Suprapubic skin (tissue), 4 donors: ENCODE results near the gene PITPNM3. TPM values are rescaled to one million over a fixed set of nuclear protein-coding genes. Genes with fewer than 3 reads are reported as not detected.
"Not testable (repeated sequence)": the region's sequence is repeated elsewhere in the genome, so short reads cannot be mapped to it uniquely, and the experiment has no call there.

Source experiments
- DNase-seq, 2 donors: peaks; one replicate each; pipeline ENCODE4 v3.0.0-alpha.2; 2019; ENCODE audit warnings: low spot score in 2 of 2
- H3K27ac ChIP-seq: fragments of 200-600 bp; sonication (generic); one replicate; pipeline ENCODE4 v1.5.1; 2019
- H3K27me3 ChIP-seq: fragments of 200-600 bp; sonication (generic); one replicate; pipeline ENCODE4 v1.5.1; 2019
- H3K36me3 ChIP-seq: fragments of 200-600 bp; sonication (generic); one replicate; pipeline ENCODE4 v1.5.1; 2019
- H3K4me1 ChIP-seq: fragments of 200-600 bp; sonication (generic); one replicate; pipeline ENCODE4 v1.5.1; 2019
- H3K4me3 ChIP-seq: fragments of 200-600 bp; sonication (generic); one replicate; pipeline ENCODE4 v1.5.1; 2019; ENCODE audit warnings: mild to moderate bottlenecking
- H3K9me3 ChIP-seq: fragments of 200-600 bp; sonication (generic); one replicate; pipeline ENCODE4 v1.5.1; 2019
- EP300 ChIP-seq: sonication (generic); formaldehyde crosslinking; IDR thresholded peaks from one replicate; pipeline ENCODE4 v1.6.1; 2017; ENCODE audit warnings: antibody characterized with exemption
- POLR2A ChIP-seq, 2 donors: fragments of 450-650 bp; IDR thresholded peaks; one replicate each; pipeline ENCODE4 v1.6.1; 2017; ENCODE audit warnings: antibody characterized with exemption in 2 of 2, mild to moderate bottlenecking in 2 of 2, moderate library complexity in 2 of 2
- POLR2AphosphoS5 ChIP-seq, 3 donors: sonication (generic); formaldehyde crosslinking; IDR thresholded peaks; one replicate each; pipeline ENCODE4 v1.6.1; 2017; ENCODE audit warnings: antibody characterized with exemption in 3 of 3
- WGBS: methylation state at CpG from one replicate; pipeline ENCODE4 v1.1.5; 2018; 5-methylcytosine and 5-hydroxymethylcytosine counted together
- total RNA-seq, 4 donors: library from RNA; depleted of rRNA; stranded (reverse); fragments of >200 nt; gene quantifications; one replicate each; pipeline ENCODE4 v1.1.0, GENCODE V29; 2016
- TF ChIP-seq, protein P1 (sequence below), 2 donors: fragments of 200-600 bp in 1 of 2; fragments of 450-650 bp in 1 of 2; sonication (generic) in 1 of 2; IDR thresholded peaks; one replicate each; pipeline ENCODE4 v1.5.1; 2016 to 2019; ENCODE audit warnings: antibody characterized with exemption in 2 of 2, mild to moderate bottlenecking in 1 of 2, moderate library complexity in 1 of 2

The PITPNM3 gene
- total RNA-seq, 4 donors from 2014 or later, result 16.4 to 31.1 (median 19.2) TPM

DNA sequence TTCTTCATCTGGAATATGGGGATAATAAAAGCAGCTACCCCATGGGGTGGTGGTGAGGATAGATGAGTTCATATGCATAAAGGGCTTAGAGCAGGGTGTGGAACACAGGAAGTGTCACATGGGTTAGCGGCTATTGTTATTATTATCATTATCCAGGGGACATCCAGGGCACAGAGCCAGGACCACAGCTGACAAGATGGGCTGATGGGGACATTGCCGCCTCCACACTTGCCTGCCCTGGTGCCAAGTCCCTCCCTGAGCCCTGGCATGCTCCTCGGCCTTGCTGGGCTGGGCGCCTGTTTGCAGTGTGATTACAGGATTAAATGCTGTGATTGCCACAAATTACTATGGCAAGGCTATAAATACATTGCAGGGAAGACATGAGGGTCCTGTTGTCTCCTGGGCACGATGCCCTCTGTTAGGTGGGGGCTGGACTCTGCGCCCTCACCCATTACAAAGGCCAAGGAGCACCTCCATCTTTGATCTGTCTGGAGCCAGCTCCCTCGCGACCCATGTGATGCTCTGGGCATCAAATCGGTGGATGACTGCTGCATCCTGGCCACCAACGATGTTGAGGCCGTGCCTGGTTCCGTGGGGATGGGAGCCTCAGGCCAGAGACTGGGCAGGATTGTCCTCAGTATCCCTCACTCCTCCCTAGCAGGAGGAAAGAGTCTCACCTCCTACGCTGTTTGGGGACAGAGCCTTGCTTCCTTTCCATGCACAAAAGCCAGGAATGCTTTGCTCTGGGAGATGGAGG lies 68.9 kb downstream of the PITPNM3 start:
- peaks cover 9% of the 10 kb centered on the region for H3K36me3 ChIP-seq
- WGBS, result 54% methylated on average over 13 of the region's 13 CpGs

DNA sequence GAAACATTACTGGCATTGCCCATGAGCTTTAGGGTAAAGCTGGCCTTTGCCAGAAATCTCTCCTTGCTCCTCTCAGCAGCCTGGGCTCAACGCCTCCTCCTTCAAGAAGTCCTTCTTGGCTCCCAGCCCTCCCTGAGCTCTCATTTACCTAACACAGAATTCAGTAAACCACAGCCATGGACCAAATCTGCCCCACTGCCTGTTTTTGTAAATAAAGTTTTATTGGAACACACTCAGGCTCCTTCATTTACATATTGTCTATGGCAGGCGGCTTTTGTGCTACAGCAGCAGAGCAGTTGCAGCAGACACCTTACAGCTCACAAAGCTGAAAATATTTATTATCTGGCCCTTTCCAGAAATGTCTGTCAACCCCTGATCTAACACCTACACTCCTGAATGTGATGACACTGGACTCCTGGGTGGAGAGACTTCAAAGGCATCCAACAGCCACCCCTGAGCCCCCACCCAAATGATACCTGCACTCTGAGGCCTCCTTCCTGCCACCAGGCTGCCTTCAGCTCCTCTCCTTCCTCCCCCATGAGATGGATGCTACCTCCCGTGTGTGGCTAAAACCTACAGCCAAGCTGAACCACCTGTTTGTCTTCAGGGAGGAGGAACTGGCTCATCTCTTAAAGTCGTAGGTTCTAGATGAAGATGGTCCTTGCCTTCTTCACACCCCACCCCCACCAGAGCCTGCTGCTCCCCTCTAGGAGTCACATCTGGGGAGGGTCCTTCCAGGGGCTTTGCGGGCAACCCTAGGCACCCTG lies 70.5 kb downstream of the PITPNM3 start:
- no peak overlapping the region for H3K27ac ChIP-seq
- no peak for TF ChIP-seq POLR2A (IDR thresholded peaks at IDR 0.05)
- no peak for TF ChIP-seq EP300
- TF ChIP-seq POLR2AphosphoS5 (IDR thresholded peaks at IDR 0.05), result no peak
- TF ChIP-seq, protein P1, sequence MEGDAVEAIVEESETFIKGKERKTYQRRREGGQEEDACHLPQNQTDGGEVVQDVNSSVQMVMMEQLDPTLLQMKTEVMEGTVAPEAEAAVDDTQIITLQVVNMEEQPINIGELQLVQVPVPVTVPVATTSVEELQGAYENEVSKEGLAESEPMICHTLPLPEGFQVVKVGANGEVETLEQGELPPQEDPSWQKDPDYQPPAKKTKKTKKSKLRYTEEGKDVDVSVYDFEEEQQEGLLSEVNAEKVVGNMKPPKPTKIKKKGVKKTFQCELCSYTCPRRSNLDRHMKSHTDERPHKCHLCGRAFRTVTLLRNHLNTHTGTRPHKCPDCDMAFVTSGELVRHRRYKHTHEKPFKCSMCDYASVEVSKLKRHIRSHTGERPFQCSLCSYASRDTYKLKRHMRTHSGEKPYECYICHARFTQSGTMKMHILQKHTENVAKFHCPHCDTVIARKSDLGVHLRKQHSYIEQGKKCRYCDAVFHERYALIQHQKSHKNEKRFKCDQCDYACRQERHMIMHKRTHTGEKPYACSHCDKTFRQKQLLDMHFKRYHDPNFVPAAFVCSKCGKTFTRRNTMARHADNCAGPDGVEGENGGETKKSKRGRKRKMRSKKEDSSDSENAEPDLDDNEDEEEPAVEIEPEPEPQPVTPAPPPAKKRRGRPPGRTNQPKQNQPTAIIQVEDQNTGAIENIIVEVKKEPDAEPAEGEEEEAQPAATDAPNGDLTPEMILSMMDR (IDR thresholded peaks at IDR 0.05), result no peak
- H3K4me3 ChIP-seq, result no peak overlapping the region
- H3K4me1 ChIP-seq, result peaks cover 11% of the 10 kb centered on the region
- 70% methylated on average over 5 of the region's 5 CpGs for WGBS
- DNase-seq, result no peak
- no peaks in the 10 kb centered on the region for H3K9me3 ChIP-seq
- peaks cover 10% of the 10 kb centered on the region for H3K36me3 ChIP-seq
- H3K27me3 ChIP-seq, result no peaks in the 10 kb centered on the region

More for the DNA sequence above, 68.9 kb downstream of the PITPNM3 start:
- Histone ChIP-seq H3K9me3 (no peaks in the 10 kb centered on the region), H3K4me3 (no peak overlapping the region), H3K27me3 (no peaks in the 10 kb centered on the region), H3K27ac (no peak overlapping the region), H3K4me1 (peaks cover 11% of the 10 kb centered on the region)
- DNase-seq, result no peak
- TF ChIP-seq EP300 (no peak), POLR2AphosphoS5 (IDR thresholded peaks at IDR 0.05) (no peak), POLR2A (IDR thresholded peaks at IDR 0.05) (no peak)
- TF ChIP-seq, protein P1 (IDR thresholded peaks at IDR 0.05), result no peak

DNA sequence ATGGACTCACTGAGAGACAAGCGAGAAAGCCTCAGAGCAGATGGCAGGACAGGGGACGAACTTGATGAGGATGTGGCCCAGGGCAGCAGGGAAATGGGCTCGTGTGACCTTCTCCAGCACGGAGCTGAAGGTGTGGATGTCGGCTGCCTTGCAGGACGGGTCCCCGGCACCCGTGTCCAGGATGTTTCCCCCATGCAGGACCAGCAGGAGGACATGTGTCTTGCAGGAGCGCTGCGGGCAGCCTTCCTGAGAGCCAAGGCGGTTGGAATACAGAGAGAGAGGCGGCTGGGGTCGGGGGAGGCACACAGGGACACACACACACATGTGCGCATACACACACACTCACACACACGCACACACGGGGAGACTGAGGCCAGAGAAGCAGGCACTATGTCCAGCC lies 72.8 kb downstream of the PITPNM3 start:
- peaks cover 12% of the 10 kb centered on the region for H3K36me3 ChIP-seq
- 89% methylated on average over 12 of the region's 16 CpGs for WGBS

DNA sequence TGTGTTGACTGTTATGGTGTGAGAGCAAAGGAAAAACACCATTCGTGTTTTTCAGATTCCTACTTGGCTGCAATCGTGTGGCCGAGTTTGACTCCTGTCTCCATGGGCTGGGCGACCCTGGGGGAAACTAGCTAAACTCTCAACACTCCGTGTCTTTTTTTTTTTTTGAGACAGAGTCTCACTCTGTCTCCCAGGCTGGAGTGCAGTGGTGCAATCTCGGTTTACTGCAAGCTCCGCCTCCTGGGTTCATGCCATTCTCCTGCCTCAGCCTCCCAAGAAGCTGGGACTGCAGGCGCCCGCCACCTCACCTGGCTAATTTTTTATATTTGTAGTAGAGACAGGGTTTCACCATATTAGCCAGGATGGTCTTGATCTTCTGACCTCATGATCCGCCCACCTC lies 73.6 kb downstream of the PITPNM3 start:
- H3K9me3 ChIP-seq, H3K27ac ChIP-seq, DNase-seq, H3K4me3 ChIP-seq, H3K27me3 ChIP-seq, H3K4me1 ChIP-seq: not testable (repeated sequence)
- H3K36me3 ChIP-seq, result peaks cover 15% of the 10 kb centered on the region
- 70% methylated on average over 10 of the region's 10 CpGs for WGBS

More for the DNA sequence above, 72.8 kb downstream of the PITPNM3 start:
- Histone ChIP-seq H3K27me3 (no peaks in the 10 kb centered on the region), H3K4me3 (no peak overlapping the region), H3K27ac (no peak overlapping the region), H3K9me3 (no peaks in the 10 kb centered on the region), H3K4me1 (peaks cover 11% of the 10 kb centered on the region)
- TF ChIP-seq POLR2AphosphoS5 (IDR thresholded peaks at IDR 0.05), result no peak
- TF ChIP-seq, protein P1 (IDR thresholded peaks at IDR 0.05), result no peak
- no peak for TF ChIP-seq POLR2A (IDR thresholded peaks at IDR 0.05)
- no peak for DNase-seq

DNA sequence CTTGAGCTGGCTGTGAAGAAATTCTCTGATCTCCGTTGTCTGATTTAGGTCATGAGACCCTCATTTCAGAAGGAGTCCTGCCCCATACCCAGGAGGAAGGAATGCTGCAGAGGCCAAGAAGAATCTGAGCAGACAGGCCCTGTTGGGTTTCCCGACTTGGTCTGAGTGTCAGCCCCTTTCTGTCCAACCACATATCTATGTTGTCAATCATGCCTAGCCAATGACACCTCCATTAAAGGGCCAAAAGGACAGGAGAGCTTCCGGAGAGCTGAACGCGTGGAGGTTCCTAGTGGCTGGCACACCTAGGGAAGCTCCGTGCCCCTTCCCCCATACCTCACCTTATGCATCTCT lies 74.3 kb downstream of the PITPNM3 start:
- 85% methylated on average over 6 of the region's 6 CpGs for WGBS
- no peak for DNase-seq

More for the DNA sequence above, 74.3 kb downstream of the PITPNM3 start:
- Histone ChIP-seq H3K4me1 (no peaks in the 10 kb centered on the region), H3K9me3 (no peaks in the 10 kb centered on the region), H3K27me3 (no peaks in the 10 kb centered on the region), H3K36me3 (peaks cover 16% of the 10 kb centered on the region), H3K27ac (no peak overlapping the region), H3K4me3 (no peak overlapping the region)
- TF ChIP-seq POLR2AphosphoS5 (IDR thresholded peaks at IDR 0.05) (no peak), POLR2A (IDR thresholded peaks at IDR 0.05) (no peak), EP300 (no peak)
- TF ChIP-seq, protein P1 (IDR thresholded peaks at IDR 0.05), result no peak
